Astrocyte (in vitro differentiated cells and primary cell): ENCODE results near the gene SLC52A1.

Experiments used
- EZH2 ChIP-seq: IDR thresholded peaks from 2 replicates; pipeline ENCODE4 v1.6.1; 2012; ENCODE audit warnings: mild to moderate bottlenecking, low read length, inconsistent platforms; ENCODE audit not compliant: insufficient read depth
- TF ChIP-seq, protein P1 (sequence below): IDR thresholded peaks from 2 replicates; pipeline ENCODE4 v1.5.1; 2011; ENCODE audit warnings: low read depth, mild to moderate bottlenecking, inconsistent platforms, low read length, moderate library complexity; ENCODE audit not compliant: insufficient read depth

DNA sequence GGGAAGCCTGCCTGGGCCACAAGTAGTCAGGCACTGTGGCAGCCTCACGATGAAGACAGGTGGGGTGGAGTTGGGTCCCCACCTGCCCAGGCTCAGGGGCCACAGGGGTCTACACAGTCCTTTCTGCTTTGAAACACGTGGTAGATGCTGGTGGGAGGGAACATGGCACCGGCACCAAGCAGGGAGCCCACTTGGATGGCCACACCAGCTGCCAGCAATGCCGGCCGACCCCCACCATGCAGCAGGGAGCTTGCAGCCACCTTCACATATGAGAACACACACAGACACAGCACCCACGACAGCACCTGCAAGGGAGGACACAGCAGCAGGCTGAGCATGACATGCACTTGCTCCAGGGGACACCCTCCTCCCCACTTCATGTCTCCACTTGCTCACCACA lies 2.4 kb downstream of the SLC52A1 start:
- no peak for TF ChIP-seq EZH2
- TF ChIP-seq, protein P1, sequence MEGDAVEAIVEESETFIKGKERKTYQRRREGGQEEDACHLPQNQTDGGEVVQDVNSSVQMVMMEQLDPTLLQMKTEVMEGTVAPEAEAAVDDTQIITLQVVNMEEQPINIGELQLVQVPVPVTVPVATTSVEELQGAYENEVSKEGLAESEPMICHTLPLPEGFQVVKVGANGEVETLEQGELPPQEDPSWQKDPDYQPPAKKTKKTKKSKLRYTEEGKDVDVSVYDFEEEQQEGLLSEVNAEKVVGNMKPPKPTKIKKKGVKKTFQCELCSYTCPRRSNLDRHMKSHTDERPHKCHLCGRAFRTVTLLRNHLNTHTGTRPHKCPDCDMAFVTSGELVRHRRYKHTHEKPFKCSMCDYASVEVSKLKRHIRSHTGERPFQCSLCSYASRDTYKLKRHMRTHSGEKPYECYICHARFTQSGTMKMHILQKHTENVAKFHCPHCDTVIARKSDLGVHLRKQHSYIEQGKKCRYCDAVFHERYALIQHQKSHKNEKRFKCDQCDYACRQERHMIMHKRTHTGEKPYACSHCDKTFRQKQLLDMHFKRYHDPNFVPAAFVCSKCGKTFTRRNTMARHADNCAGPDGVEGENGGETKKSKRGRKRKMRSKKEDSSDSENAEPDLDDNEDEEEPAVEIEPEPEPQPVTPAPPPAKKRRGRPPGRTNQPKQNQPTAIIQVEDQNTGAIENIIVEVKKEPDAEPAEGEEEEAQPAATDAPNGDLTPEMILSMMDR: no peak
